Sigmoid colon (tissue), 7 donors: ENCODE data around the gene MAPK6. TPM values are rescaled to one million over a fixed set of nuclear protein-coding genes. Genes with fewer than 3 reads are reported as not detected.

ENCODE experiments used
- DNase-seq: peaks from one replicate; pipeline ENCODE4 v3.0.0-alpha.2; 2019
- H3K27ac ChIP-seq, 4 donors: fragments of 200-600 bp; sonication (generic); one replicate each; pipeline ENCODE4 v1.5.1; 2016 to 2019; ENCODE audit warnings: mild to moderate bottlenecking in 1 of 4
- H3K27me3 ChIP-seq, 3 donors: fragments of 200-600 bp; sonication (generic); one replicate each; pipeline ENCODE4 v1.5.1; 2019; ENCODE audit warnings: mild to moderate bottlenecking in 1 of 3
- H3K36me3 ChIP-seq, 4 donors: fragments of 200-600 bp; sonication (generic); one replicate each; pipeline ENCODE4 v1.5.1; 2016 to 2019
- H3K4me1 ChIP-seq, 4 donors: fragments of 200-600 bp; sonication (generic); one replicate each; pipeline ENCODE4 v1.5.1; 2017 to 2019
- H3K4me3 ChIP-seq, 4 donors: fragments of 200-600 bp; sonication (generic); one replicate each; pipeline ENCODE4 v1.5.1; 2017 to 2019; ENCODE audit warnings: mild to moderate bottlenecking in 2 of 4, moderate library complexity in 1 of 4
- H3K9me3 ChIP-seq, 4 donors: fragments of 200-600 bp in 3 of 4; sonication (generic) in 3 of 4; one replicate each; pipeline versions ENCODE4 v1.5.1 to v1.6.1; 2013 to 2019
- EP300 ChIP-seq, 4 donors: sonication (generic); formaldehyde crosslinking; IDR thresholded peaks; one replicate each; pipeline ENCODE4 v1.6.1; 2017; ENCODE audit warnings: antibody characterized with exemption in 4 of 4
- POLR2A ChIP-seq, 2 donors: fragments of 450-650 bp; IDR thresholded peaks; one replicate each; pipeline ENCODE4 v1.6.1; 2016; ENCODE audit warnings: antibody characterized with exemption in 2 of 2, mild to moderate bottlenecking in 2 of 2, moderate library complexity in 2 of 2
- POLR2AphosphoS5 ChIP-seq, 4 donors: sonication (generic); formaldehyde crosslinking; IDR thresholded peaks; one replicate each; pipeline ENCODE4 v1.6.1; 2017; ENCODE audit warnings: antibody characterized with exemption in 4 of 4
- WGBS, 2 donors: extraction: QIAGEN DNeasy Blood & Tissue Kit; methylation state at CpG; one replicate each; pipeline ENCODE4 v1.1.7; 2013; 5-methylcytosine and 5-hydroxymethylcytosine counted together
- intact Hi-C: fragments of 100-400 bp; cut with DNase I; formaldehyde crosslinking; loops from one replicate; pipeline ENCODE4 v1.15.1; 2023
- polyA plus RNA-seq, 3 donors: library from polyadenylated mRNA; stranded (reverse); fragments of 200-250 nt; gene quantifications; one replicate each; pipeline ENCODE4 v1.2.3, GENCODE V29; 2013
- total RNA-seq, 4 donors: library from RNA; depleted of rRNA; stranded (reverse); fragments of >200 nt; gene quantifications; one replicate each; pipeline ENCODE4 v1.1.0, GENCODE V29; 2016
- TF ChIP-seq, protein P1 (sequence below), 4 experiments: fragments of 450-650 bp in 3 of 4; fragments of 200-600 bp in 1 of 4; IDR thresholded peaks; one replicate each; pipeline ENCODE4 v1.5.1; 2016 to 2019; ENCODE audit warnings: antibody characterized with exemption in 4 of 4, mild to moderate bottlenecking in 3 of 4, moderate library complexity in 2 of 4
- donor health status: healthy with polysubstance abuse.
- donor health status: Bipolar disorder and iron deficiency.
- donor health status: healthy.

The MAPK6 gene
- total and polyA plus RNA-seq, 7 donors = 17.3 to 82.1 (median 24.1) TPM

DNA sequence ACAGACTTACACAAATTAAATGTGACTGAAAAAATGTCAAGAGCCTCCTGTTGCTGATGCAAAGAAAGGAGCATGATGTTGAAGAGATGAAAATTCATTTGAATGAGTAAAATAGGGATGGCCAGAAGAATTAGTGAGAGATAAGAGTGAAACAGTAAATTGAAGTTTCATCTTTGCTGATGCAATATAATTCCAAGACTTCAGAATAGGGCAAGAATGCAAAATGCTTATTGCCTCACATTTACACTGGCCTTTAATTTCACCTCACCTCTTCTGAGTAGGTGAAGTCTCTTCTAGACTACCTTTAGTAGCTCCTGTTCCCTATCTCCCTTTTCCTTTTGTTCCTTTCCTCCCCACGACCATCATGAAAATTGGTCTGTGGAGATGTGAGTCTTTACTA, 15.3 kb upstream of the MAPK6 start:
- Histone ChIP-seq H3K9me3 (no peaks in the 10 kb centered on the region), H3K4me3 (no peak overlapping the region), H3K4me1 (no peaks in the 10 kb centered on the region), H3K27me3 (no peaks in the 10 kb centered on the region), H3K36me3 (no peaks in the 10 kb centered on the region), H3K27ac (no peak overlapping the region)
- TF ChIP-seq POLR2A (IDR thresholded peaks at IDR 0.05) = no peak
- TF ChIP-seq, protein P1, sequence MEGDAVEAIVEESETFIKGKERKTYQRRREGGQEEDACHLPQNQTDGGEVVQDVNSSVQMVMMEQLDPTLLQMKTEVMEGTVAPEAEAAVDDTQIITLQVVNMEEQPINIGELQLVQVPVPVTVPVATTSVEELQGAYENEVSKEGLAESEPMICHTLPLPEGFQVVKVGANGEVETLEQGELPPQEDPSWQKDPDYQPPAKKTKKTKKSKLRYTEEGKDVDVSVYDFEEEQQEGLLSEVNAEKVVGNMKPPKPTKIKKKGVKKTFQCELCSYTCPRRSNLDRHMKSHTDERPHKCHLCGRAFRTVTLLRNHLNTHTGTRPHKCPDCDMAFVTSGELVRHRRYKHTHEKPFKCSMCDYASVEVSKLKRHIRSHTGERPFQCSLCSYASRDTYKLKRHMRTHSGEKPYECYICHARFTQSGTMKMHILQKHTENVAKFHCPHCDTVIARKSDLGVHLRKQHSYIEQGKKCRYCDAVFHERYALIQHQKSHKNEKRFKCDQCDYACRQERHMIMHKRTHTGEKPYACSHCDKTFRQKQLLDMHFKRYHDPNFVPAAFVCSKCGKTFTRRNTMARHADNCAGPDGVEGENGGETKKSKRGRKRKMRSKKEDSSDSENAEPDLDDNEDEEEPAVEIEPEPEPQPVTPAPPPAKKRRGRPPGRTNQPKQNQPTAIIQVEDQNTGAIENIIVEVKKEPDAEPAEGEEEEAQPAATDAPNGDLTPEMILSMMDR (IDR thresholded peaks at IDR 0.05) = no peak
- TF ChIP-seq POLR2AphosphoS5 (IDR thresholded peaks at IDR 0.05) = no peak
- no peak for TF ChIP-seq EP300 (IDR thresholded peaks at IDR 0.05)
- DNase-seq = no peak
- intact Hi-C loops = no loop called here
- 89 to 90% methylated on average over 1 of the region's 1 CpG for WGBS, 2 donors

DNA sequence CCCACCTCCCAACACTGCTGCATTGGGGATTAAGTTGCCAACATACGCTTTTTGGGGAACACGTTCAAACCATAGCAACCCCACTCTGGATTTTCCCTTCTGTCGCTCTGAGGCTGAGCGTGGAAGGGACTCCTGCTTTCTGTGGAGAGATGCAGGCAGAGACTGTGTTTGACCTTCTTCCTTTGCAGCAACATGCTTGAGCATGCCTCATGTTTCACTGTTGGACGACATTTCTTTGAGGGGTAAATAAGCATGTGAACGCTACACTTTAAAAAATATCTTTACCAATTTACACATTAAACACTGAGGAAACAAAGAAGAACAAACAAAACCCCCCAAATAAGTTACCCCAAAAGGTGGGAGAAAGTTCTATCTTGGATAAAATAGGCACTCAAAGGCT, 14.2 kb upstream of the MAPK6 start:
- no peaks in the 10 kb centered on the region for H3K36me3 ChIP-seq
- H3K27ac ChIP-seq = no peak overlapping the region
- TF ChIP-seq POLR2A (IDR thresholded peaks at IDR 0.05) (no peak), POLR2AphosphoS5 (IDR thresholded peaks at IDR 0.05) (no peak), EP300 (IDR thresholded peaks at IDR 0.05) (no peak)
- TF ChIP-seq, protein P1 (IDR thresholded peaks at IDR 0.05) = no peak
- H3K4me3 ChIP-seq = no peak overlapping the region
- H3K27me3 ChIP-seq = no peaks in the 10 kb centered on the region
- H3K4me1 ChIP-seq = no peaks in the 10 kb centered on the region
- intact Hi-C loops = no loop called here
- 96% methylated on average over 6 of the region's 6 CpGs for WGBS, 2 donors
- no peaks in the 10 kb centered on the region for H3K9me3 ChIP-seq
- DNase-seq = no peak

DNA sequence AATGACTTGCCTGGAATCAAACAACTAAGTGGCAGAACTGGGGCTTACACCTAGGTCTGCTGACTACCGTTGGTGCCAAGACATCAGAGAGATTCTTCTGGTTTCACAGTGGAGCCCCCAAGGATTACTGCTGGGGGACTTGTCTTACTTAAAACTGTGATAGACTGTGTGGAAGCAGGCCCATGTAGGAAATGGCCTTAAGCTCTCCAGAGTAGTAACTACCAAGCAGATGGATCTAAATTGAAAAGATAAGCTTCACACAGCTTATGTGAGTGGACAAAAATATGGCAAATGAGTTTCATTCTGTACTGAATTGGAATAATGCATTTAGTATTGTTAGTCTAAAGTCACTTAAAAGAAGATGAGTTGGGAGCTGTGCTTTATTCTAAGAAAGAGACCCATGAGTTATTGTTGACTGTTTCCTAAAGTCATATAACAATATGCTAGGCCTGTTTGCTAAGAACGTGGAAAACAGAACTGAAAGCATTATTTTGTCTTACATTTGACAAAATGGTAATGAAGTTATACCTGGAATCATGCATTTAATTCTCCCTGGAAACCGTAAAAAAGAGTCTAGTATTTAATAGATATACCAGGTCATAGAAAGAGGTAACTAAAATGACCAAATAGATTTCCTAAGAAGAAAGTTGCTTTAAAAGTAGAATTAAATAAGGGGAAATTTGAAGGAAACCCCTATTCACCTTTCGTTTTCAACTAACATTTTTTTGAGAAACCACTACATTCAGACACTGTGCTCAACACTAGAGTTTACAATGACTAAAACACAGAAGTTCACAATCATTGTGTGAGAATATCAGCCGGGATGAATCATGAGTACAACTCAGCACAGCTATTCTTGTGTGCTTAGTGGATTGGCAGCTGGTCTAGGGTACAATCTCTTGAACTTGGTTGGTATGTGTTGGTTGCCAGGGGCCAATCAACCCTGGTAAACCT, 13.0 kb upstream of the MAPK6 start:
- 75 to 78% methylated on average over 5 of the region's 5 CpGs for WGBS, 2 donors
- TF ChIP-seq, protein P1 (IDR thresholded peaks at IDR 0.05) = no peak
- TF ChIP-seq POLR2A (IDR thresholded peaks at IDR 0.05) (no peak), EP300 (IDR thresholded peaks at IDR 0.05) (no peak)
- Histone ChIP-seq H3K27ac (no peak overlapping the region), H3K36me3 (no peaks in the 10 kb centered on the region), H3K4me3 (no peak overlapping the region), H3K27me3 (no peaks in the 10 kb centered on the region), H3K9me3 (no peaks in the 10 kb centered on the region), H3K4me1 (peaks cover 0 to 6% (median 5%) of the 10 kb centered on the region in 4 donors)
- no peak for DNase-seq
- intact Hi-C loops = no loop called here

DNA sequence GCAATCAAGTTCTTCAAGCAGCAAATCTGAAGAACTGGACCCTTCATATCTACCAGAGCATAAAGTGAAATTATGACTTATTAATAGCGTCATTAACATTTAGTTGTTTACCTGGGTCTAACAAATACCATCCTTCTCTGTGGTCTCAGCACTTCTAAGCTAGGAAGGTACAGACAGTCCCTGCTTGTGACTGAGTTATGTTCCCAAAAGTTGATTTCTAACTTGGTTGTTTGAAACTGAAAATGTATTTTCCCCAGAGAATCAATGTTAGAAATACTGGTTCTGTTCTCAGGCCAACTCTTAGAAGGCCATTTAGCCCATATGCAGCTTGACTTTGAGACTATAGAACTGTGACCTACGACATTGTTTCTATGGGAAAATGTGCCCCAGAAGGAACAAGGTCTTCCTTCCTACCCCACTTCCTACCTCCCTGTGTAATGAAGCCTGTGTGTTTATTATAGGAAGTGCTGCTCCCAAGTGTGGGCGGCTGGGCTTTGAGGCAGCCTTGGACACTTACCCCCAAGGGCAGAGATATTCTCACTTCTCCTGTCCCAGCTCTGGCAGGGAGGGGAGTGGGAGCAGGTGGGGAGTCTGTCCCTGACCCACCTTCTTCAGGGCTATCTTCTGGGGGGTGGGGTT, 12.2 kb upstream of the MAPK6 start:
- Histone ChIP-seq H3K36me3 (no peaks in the 10 kb centered on the region), H3K4me3 (no peak overlapping the region), H3K27ac (no peak overlapping the region), H3K9me3 (no peaks in the 10 kb centered on the region), H3K27me3 (no peaks in the 10 kb centered on the region), H3K4me1 (peaks cover 0 to 13% (median 11%) of the 10 kb centered on the region in 4 donors)
- TF ChIP-seq POLR2AphosphoS5 (IDR thresholded peaks at IDR 0.05) = no peak
- intact Hi-C loops = no loop called here
- no peak for DNase-seq
- WGBS, 2 donors = 80 to 82% methylated on average over 3 of the region's 3 CpGs

DNA sequence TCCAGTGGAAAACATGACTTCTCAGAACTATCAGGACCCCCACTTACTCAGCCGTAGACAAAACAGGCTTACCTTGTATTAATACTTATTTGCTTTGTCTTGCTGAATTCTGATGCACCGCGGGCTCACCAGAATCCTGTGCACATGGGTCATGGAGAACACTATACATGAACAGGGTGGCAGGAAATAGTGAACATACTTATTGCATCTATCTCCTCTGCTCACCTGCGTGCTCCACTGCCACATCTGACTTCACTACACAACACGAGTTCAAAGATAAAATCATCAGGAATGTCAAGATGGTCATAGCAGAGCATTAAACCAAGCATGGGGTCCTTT, 10.7 kb upstream of the MAPK6 start:
- intact Hi-C loops = no loop called here
- Histone ChIP-seq H3K36me3 (no peaks in the 10 kb centered on the region), H3K4me3 (no peak overlapping the region), H3K27ac (no peak overlapping the region), H3K9me3 (no peaks in the 10 kb centered on the region), H3K4me1 (peaks cover 0 to 21% (median 19%) of the 10 kb centered on the region in 4 donors), H3K27me3 (no peaks in the 10 kb centered on the region)
- DNase-seq = no peak
- WGBS, 2 donors = 91 to 93% methylated on average over 5 of the region's 5 CpGs
- TF ChIP-seq EP300 (IDR thresholded peaks at IDR 0.05) = no peak
- TF ChIP-seq, protein P1 (IDR thresholded peaks at IDR 0.05) = no peak
- TF ChIP-seq POLR2A (IDR thresholded peaks at IDR 0.05) = no peak
- no peak for TF ChIP-seq POLR2AphosphoS5 (IDR thresholded peaks at IDR 0.05)
